ENCODE measurements around the gene FEZF1. TPM values are rescaled to one million over a fixed set of nuclear protein-coding genes. Genes with fewer than 3 reads are reported as not detected.

The FEZF1 gene
- total and polyA plus RNA-seq, 4 donors, result not detected

GRCh38 chr7:122299624-122300210 lies 4.8 kb downstream of the FEZF1 start:
- no peak overlapping the region for H3K27ac ChIP-seq (ENCODE audit: low read depth in 1 of 2, low read length in 2 of 2)
- 11% methylated on average over 32 of the region's 32 CpGs for WGBS
- TF ChIP-seq REST (IDR thresholded peaks at IDR 0.05) (no peak), HNF4A (conservative IDR thresholded peaks at IDR 0.05) (peak in 1 of 2 donors; percentile 49), HNF4G (IDR thresholded peaks at IDR 0.05) (no peak)
- H3K4me3 ChIP-seq (ENCODE audit: low read depth in 1 of 3, low read length in 3 of 3), result no peak overlapping the region
- peaks cover 0 to 4% (median 3%) of the 10 kb centered on the region in 4 donors for H3K9me3 ChIP-seq (ENCODE audit: control insufficient read depth in 4 of 4, low read length in 3 of 4)
- no peaks in the 10 kb centered on the region for H3K36me3 ChIP-seq (ENCODE audit: control insufficient read depth in 4 of 4, insufficient read depth in 3 of 4, low read depth in 1 of 4, low read length in 3 of 4)
- H3K9ac ChIP-seq (ENCODE audit: low read depth in 1 of 2, low read length in 2 of 2), result no peak overlapping the region
- H3K27me3 ChIP-seq (ENCODE audit: control insufficient read depth in 4 of 4, insufficient read depth in 4 of 4, low read length in 3 of 4), result peaks cover 0 to 49% (median 19%) of the 10 kb centered on the region in 4 donors
- no peak for DNase-seq (ENCODE audit: low spot score)
- H3K4me1 ChIP-seq (ENCODE audit: control insufficient read depth in 4 of 4, insufficient read depth in 4 of 4, low read length in 3 of 4), result peaks cover 2 to 15% (median 9%) of the 10 kb centered on the region in 4 donors

GRCh38 chr7:122298618-122299017 lies 5.9 kb downstream of the FEZF1 start:
- H3K9me3 ChIP-seq (ENCODE audit: control insufficient read depth in 4 of 4, low read length in 3 of 4), result peaks cover 0 to 4% (median 2%) of the 10 kb centered on the region in 4 donors
- H3K4me3 ChIP-seq (ENCODE audit: low read depth in 1 of 3, low read length in 3 of 3), result no peak overlapping the region
- H3K27me3 ChIP-seq (ENCODE audit: control insufficient read depth in 4 of 4, insufficient read depth in 4 of 4, low read length in 3 of 4), result peaks cover 0 to 49% (median 16%) of the 10 kb centered on the region in 4 donors
- no peak for DNase-seq (ENCODE audit: low spot score)
- no peak overlapping the region for H3K27ac ChIP-seq (ENCODE audit: low read depth in 1 of 2, low read length in 2 of 2)
- H3K4me1 ChIP-seq (ENCODE audit: control insufficient read depth in 4 of 4, insufficient read depth in 4 of 4, low read length in 3 of 4), result peaks cover 0 to 8% (median under 1%) of the 10 kb centered on the region in 4 donors
- H3K36me3 ChIP-seq (ENCODE audit: control insufficient read depth in 4 of 4, insufficient read depth in 3 of 4, low read depth in 1 of 4, low read length in 3 of 4), result no peaks in the 10 kb centered on the region
- WGBS, result 70% methylated on average over 2 of the region's 2 CpGs
- H3K9ac ChIP-seq (ENCODE audit: low read depth in 1 of 2, low read length in 2 of 2), result no peak overlapping the region
- no peak for TF ChIP-seq HNF4A (conservative IDR thresholded peaks at IDR 0.05)
- TF ChIP-seq RXRA (IDR thresholded peaks at IDR 0.05), result no peak
- TF ChIP-seq ATF3 (IDR thresholded peaks at IDR 0.05), result no peak

- peaks cover 0 to 8% (median 0%) of the 10 kb centered on the region in 4 donors for H3K4me1 ChIP-seq (ENCODE audit: control insufficient read depth in 4 of 4, insufficient read depth in 4 of 4, low read length in 3 of 4)
- peaks cover 0 to 49% (median 15%) of the 10 kb centered on the region in 4 donors for H3K27me3 ChIP-seq (ENCODE audit: control insufficient read depth in 4 of 4, insufficient read depth in 4 of 4, low read length in 3 of 4)
- H3K36me3 ChIP-seq (ENCODE audit: control insufficient read depth in 4 of 4, insufficient read depth in 3 of 4, low read depth in 1 of 4, low read length in 3 of 4), result no peaks in the 10 kb centered on the region
- no peak overlapping the region for H3K4me3 ChIP-seq (ENCODE audit: low read depth in 1 of 3, low read length in 3 of 3)
- H3K9me3 ChIP-seq (ENCODE audit: control insufficient read depth in 4 of 4, low read length in 3 of 4), result peaks cover 0 to 4% (median 1%) of the 10 kb centered on the region in 4 donors
- no peak for DNase-seq (ENCODE audit: low spot score)
- H3K9ac ChIP-seq (ENCODE audit: low read depth in 1 of 2, low read length in 2 of 2), result no peak overlapping the region
- no peak overlapping the region for H3K27ac ChIP-seq (ENCODE audit: low read depth in 1 of 2, low read length in 2 of 2)
- 56% methylated on average over 2 of the region's 2 CpGs for WGBS
- TF ChIP-seq HNF4A (conservative IDR thresholded peaks at IDR 0.05), result no peak
- no peak for TF ChIP-seq YY1 (IDR thresholded peaks at IDR 0.05)
- TF ChIP-seq EGR1 (IDR thresholded peaks at IDR 0.05; ENCODE audit: low read depth in 2 of 2), result no peak
- no peak for TF ChIP-seq ZBTB33 (IDR thresholded peaks at IDR 0.05)
- no peak for TF ChIP-seq CTCF (IDR thresholded peaks at IDR 0.05; ENCODE audit: low read depth, low read length, missing input control)
- no peak for TF ChIP-seq REST (IDR thresholded peaks at IDR 0.05)
- no peak for TF ChIP-seq FOXA1 (IDR thresholded peaks at IDR 0.05)
- TF ChIP-seq JUND (IDR thresholded peaks at IDR 0.05), result no peak
- TF ChIP-seq TAF1 (conservative IDR thresholded peaks at IDR 0.05), result no peak
- TF ChIP-seq SP1 (IDR thresholded peaks at IDR 0.05), result no peak
- no peak for TF ChIP-seq RAD21 (IDR thresholded peaks at IDR 0.05)
- no peak for TF ChIP-seq ATF3 (IDR thresholded peaks at IDR 0.05)
- TF ChIP-seq RXRA (IDR thresholded peaks at IDR 0.05), result no peak
- no peak for TF ChIP-seq GABPA (IDR thresholded peaks at IDR 0.05 in 1 of 2, conservative IDR thresholded peaks at IDR 0.05 in 1 of 2)
Observed at GRCh38 chr7:122298131-122298530, 6.4 kb downstream of the FEZF1 start.

Measured in liver (tissue), 9 donors.